ENCODE results near the gene MASP1.

The MASP1 gene

DNA sequence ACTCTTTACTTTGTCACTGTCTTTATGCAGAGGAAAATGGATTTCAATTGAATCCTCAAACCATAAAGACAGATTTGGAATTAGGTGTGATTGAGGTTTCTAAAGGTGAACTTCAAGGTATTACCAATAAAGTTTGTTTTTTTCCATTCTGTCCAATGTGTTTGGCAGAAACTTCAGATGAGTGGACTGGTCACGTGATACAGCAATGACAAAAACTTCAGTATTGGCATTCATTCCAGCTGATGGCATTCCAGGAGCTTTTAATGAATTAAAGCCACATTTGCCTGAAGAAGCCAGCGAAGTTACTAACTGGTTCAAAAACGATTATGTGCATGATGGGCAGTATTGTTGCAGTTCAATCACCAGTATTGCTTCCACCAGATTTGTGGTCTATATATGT is 4.5 kb upstream of the MASP1 start:
- H3K4me3 ChIP-seq (replicated peaks; ENCODE audit: low read depth, low read length) = no peak overlapping the region
- no peak for DNase-seq (ENCODE audit: extremely low read depth, low read depth)
- TF ChIP-seq, protein P1, sequence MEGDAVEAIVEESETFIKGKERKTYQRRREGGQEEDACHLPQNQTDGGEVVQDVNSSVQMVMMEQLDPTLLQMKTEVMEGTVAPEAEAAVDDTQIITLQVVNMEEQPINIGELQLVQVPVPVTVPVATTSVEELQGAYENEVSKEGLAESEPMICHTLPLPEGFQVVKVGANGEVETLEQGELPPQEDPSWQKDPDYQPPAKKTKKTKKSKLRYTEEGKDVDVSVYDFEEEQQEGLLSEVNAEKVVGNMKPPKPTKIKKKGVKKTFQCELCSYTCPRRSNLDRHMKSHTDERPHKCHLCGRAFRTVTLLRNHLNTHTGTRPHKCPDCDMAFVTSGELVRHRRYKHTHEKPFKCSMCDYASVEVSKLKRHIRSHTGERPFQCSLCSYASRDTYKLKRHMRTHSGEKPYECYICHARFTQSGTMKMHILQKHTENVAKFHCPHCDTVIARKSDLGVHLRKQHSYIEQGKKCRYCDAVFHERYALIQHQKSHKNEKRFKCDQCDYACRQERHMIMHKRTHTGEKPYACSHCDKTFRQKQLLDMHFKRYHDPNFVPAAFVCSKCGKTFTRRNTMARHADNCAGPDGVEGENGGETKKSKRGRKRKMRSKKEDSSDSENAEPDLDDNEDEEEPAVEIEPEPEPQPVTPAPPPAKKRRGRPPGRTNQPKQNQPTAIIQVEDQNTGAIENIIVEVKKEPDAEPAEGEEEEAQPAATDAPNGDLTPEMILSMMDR (IDR thresholded peaks at IDR 0.05; ENCODE audit: low read depth, low read length, missing control alignments) = no peak

DNA sequence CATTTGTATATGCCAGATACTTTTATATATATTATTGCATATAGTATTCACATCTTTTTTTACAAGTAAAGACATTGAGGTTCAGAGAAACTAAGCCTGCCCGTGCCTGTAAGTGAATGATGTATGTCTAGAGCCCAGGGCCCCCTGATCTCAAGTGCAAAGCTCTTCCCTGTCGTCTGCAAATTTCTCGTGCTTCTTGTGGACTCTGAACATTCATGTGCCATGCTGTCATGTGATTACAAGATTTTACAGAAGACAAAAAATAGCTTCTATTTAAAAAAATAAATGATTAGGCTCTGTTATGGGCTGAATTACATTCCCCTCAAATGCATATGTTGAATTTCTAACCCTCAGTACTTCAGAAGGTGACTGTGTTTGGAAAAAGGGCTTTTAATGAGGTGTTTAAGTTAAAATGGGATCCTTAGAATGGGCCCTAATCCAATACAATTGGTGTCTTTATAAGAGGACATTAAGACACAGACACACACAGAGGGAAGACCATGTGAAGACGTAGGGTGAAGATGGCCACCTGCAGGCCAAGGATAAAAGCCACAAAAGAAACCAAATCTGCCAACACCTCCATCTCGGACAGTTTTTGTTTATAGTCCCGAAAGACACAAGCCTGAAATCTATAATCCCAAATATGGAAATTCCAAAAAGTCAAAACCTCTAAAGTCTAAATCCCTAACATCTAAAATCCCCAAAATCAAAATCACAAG is 3.9 kb upstream of the MASP1 start:
- H3K4me3 ChIP-seq (replicated peaks; ENCODE audit: low read depth, low read length) = no peak overlapping the region
- TF ChIP-seq, protein P1 (IDR thresholded peaks at IDR 0.05; ENCODE audit: low read depth, low read length, missing control alignments) = peak; percentile 24
- DNase-seq (ENCODE audit: extremely low read depth, low read depth) = no peak

DNA sequence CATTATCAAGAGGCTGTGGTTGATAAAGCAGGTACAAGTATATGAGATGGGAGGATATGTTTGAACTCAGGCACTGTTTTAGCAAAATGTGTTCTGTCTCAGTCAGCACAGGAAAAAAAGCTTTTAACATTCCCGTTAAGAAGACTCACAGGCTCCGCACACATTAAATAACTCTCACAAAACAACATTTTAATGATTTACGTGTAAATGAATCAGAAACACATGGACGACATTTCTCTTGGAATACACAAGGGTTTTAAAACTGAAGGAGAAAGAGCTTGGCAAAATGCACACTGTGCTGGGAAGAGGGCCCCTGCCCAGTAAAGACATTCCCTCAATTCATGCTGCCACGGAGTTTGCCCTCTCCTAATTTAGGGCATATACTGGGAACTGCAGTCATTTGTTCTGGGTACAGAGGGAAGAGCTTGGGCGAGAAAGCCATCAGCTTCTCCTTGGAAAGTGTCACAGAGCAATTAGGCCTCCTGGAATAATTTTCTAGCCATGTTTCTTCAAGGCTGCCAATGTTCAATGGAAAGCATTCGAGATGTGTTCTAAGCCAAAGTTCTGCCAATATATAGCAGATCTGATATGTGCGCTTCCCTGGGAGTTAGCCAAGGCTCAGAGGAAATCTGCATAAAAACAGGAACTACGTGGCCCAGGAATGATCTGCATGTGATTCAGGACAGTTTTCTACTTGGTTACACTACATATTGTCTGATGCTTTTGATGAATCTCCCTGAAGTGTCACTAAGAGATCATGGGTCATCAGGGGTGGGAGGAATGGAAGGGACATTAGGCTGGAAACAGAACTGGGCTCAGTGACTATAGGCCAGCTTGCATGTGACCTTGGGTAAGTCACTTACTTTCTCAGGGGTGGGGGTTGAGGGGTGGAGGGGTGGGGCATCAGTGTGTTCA is 2.2 kb upstream of the MASP1 start:
- TF ChIP-seq, protein P1 (IDR thresholded peaks at IDR 0.05; ENCODE audit: low read depth, low read length, missing control alignments) = no peak
- peak overlapping the region; percentile 64 for H3K4me3 ChIP-seq (replicated peaks; ENCODE audit: low read depth, low read length)
- DNase-seq (ENCODE audit: extremely low read depth, low read depth) = no peak

DNA sequence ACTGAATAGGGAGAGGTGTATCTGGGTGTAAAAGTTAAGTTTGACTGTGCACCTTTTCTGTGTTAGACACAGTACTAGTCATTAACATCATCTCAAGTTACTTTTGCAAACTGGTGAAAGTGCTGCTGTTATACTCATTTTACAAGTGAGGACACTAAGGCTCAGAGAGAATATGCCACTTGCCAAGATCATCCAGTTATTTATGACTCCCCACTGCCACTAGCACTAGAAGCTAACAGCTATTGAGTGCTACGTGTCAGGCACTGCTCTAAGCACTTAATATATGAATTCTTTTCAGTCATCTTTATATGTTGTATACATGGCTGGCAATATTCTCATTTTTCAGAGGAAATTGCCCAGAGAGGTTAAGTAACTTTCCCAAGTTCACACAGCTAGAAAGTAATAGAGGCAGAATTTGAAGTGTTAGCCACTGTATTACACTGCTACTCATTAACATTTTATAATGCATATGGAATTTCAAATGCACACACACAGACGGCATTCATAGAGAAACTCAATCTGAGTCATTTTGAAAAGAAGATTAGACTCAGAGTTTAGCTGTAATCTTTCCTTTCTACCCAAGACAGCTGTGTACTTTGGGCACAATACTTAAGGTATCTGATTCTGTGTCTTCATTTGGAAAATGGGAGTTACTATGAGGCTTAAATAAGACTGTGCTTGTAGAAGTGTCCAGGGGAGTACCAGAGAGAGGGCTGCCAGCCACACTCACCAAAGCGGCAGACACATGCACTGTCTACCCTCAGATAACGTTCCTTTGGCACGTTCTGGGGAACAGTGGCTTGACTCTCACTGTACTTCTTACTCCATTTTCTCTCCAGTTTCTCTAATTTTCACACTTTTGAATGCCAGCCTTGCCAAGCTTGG is 1.3 kb upstream of the MASP1 start:
- DNase-seq (ENCODE audit: extremely low read depth, low read depth) = no peak
- H3K4me3 ChIP-seq (replicated peaks; ENCODE audit: low read depth, low read length) = peak overlapping the region; percentile 64
- TF ChIP-seq, protein P1 (IDR thresholded peaks at IDR 0.05; ENCODE audit: low read depth, low read length, missing control alignments) = no peak

DNA sequence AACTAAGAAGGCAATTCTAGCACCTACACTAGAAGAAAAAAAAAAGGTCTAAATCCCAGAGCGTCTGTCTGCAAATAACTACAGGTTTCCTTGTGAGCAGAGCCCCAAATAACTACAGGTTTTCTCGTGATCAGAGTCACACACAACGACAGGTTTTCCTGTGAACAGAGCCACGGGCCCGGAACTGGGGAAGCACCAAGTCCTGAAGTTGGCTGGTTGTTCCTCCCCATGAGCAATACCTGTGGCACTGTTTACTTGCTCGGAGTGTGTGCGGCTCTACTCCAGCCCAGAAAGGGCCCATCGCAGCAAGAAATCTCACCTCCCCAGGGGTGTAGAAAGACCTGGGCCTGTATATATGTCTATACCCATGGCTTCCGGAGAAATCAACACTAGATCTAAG is 644 bp upstream of the MASP1 start:
- TF ChIP-seq, protein P1 (IDR thresholded peaks at IDR 0.05; ENCODE audit: low read depth, low read length, missing control alignments) = no peak
- no peak for DNase-seq (ENCODE audit: extremely low read depth, low read depth)
- H3K4me3 ChIP-seq (replicated peaks; ENCODE audit: low read depth, low read length) = peak overlapping the region; percentile 64

DNA sequence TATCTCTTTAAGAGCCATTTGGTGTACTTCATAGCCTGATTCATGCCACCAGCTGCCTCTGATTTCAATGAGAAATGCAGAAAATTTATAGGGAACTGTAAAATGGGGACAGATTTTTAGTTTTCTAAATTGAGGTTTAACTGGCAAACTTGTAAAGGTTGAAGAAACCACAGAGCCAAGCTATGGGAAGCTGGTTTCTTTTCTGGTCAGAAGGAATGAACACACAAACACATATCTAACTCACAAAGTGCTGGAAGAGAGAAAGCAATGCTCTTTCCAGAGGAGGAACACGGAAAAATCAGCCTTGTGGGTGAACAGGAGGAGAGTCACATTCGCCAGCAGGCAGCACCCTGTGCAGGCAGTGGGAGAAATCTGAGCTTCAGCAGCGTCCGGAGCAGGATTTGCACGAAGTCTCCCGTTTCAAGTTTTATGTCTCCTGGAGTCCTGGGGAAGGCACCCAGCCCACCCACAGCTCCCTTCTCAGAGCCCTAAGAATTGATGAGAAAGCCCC is 481 bp downstream of the MASP1 start:
- no peak for DNase-seq (ENCODE audit: extremely low read depth, low read depth)
- TF ChIP-seq, protein P1 (IDR thresholded peaks at IDR 0.05; ENCODE audit: low read depth, low read length, missing control alignments) = no peak
- peak overlapping the region; percentile 64 for H3K4me3 ChIP-seq (replicated peaks; ENCODE audit: low read depth, low read length)

Measured in HFF-Myc (cell line).